Stimulated activated CD8-positive, alpha-beta memory T cell treated with anti-CD3 and anti-CD28 coated beads, Interleukin-12 subunit alpha, Interleukin-12 subunit beta, amount 100 ng/mL, for 1 hour (primary cell): ENCODE measurements around the gene DHRS12.

Source experiments
- DNase-seq: peaks from one replicate; pipeline ENCODE4 v3.0.0-alpha.2; 2020; ENCODE audit warnings: low read depth

DHRS12 gene

GRCh38 chr13:51811046-51811445 lies 7.1 kb upstream of the DHRS12 start:
- DNase-seq, result no peak

GRCh38 chr13:51808811-51809210 lies 4.8 kb upstream of the DHRS12 start:
- no peak for DNase-seq

GRCh38 chr13:51807041-51807440 lies 3.1 kb upstream of the DHRS12 start:
- DNase-seq, result no peak

GRCh38 chr13:51806566-51806965 lies 2.6 kb upstream of the DHRS12 start:
- no peak for DNase-seq

- DNase-seq, result no peak
Observed at GRCh38 chr13:51805925-51806324, 2.0 kb upstream of the DHRS12 start.

- DNase-seq, result no peak
Observed at GRCh38 chr13:51805313-51805712, 1.4 kb upstream of the DHRS12 start.

- DNase-seq, result no peak
Observed at GRCh38 chr13:51804295-51805172, 571 bp upstream of the DHRS12 start.

GRCh38 chr13:51802631-51803418 lies 1.1 kb downstream of the DHRS12 start:
- no peak for DNase-seq

GRCh38 chr13:51801631-51802099 lies 2.3 kb downstream of the DHRS12 start:
- DNase-seq, result no peak

- DNase-seq, result no peak
Observed at GRCh38 chr13:51800486-51800885, 3.5 kb downstream of the DHRS12 start.

GRCh38 chr13:51799261-51799660 lies 4.7 kb downstream of the DHRS12 start:
- no peak for DNase-seq

- DNase-seq, result no peak
Observed at GRCh38 chr13:51797664-51798488, 6.1 kb downstream of the DHRS12 start.

GRCh38 chr13:51796546-51796945 lies 7.4 kb downstream of the DHRS12 start:
- no peak for DNase-seq

GRCh38 chr13:51795419-51795818 lies 8.5 kb downstream of the DHRS12 start:
- DNase-seq, result no peak

GRCh38 chr13:51794964-51795363 lies 9.0 kb downstream of the DHRS12 start:
- no peak for DNase-seq

GRCh38 chr13:51793570-51794271 lies 10.2 kb downstream of the DHRS12 start:
- no peak for DNase-seq

GRCh38 chr13:51786425-51787265 lies 17.3 kb downstream of the DHRS12 start:
- no peak for DNase-seq

- DNase-seq, result no peak
Observed at GRCh38 chr13:51785712-51786424, 18.1 kb downstream of the DHRS12 start.

GRCh38 chr13:51784097-51784496 lies 19.9 kb downstream of the DHRS12 start:
- no peak for DNase-seq
